Thymus (tissue), 11 donors: ENCODE measurements around the gene CFAP119. TPM values are rescaled to one million over a fixed set of nuclear protein-coding genes. Genes with fewer than 3 reads are reported as not detected.

ENCODE experiments used
- DNase-seq, 9 donors: peaks; one replicate each; pipeline ENCODE4 v3.0.0-alpha.2; 2013; ENCODE audit warnings: low spot score in 9 of 9, low read depth in 6 of 9, missing footprints in 1 of 9
- H3K27ac ChIP-seq, 2 donors: one replicate each; pipeline ENCODE4 v1.5.1; 2013; ENCODE audit warnings: control low read depth in 1 of 2, low read depth in 1 of 2, low read length in 1 of 2, mild to moderate bottlenecking in 1 of 2, moderate library complexity in 1 of 2
- H3K27me3 ChIP-seq, 2 donors: one replicate each; pipeline ENCODE4 v1.5.1; 2013; ENCODE audit warnings: low read length in 1 of 2; ENCODE audit not compliant: control insufficient read depth in 2 of 2, insufficient read depth in 1 of 2
- H3K36me3 ChIP-seq, 2 donors: one replicate each; pipeline ENCODE4 v1.5.1; 2013; ENCODE audit warnings: low read length in 1 of 2, mild to moderate bottlenecking in 1 of 2, moderate library complexity in 1 of 2; ENCODE audit not compliant: control insufficient read depth in 2 of 2, insufficient read depth in 2 of 2
- H3K4me1 ChIP-seq, 2 donors: one replicate each; pipeline ENCODE4 v1.5.1; 2013; ENCODE audit warnings: low read length in 2 of 2; ENCODE audit not compliant: control insufficient read depth in 2 of 2, insufficient read depth in 2 of 2
- H3K4me3 ChIP-seq, 2 donors: one replicate each; pipeline ENCODE4 v1.5.1; 2013; ENCODE audit warnings: low read length in 2 of 2, control low read depth in 1 of 2, mild to moderate bottlenecking in 1 of 2
- H3K9me3 ChIP-seq, 2 donors: one replicate each; pipeline ENCODE4 v1.5.1; 2013; ENCODE audit warnings: low read length in 1 of 2, mild to moderate bottlenecking in 1 of 2; ENCODE audit not compliant: control insufficient read depth in 2 of 2, insufficient read depth in 1 of 2
- WGBS: extraction: QIAGEN DNeasy Blood & Tissue Kit; methylation state at CpG from one replicate; pipeline ENCODE4 v1.1.7; 2013; 5-methylcytosine and 5-hydroxymethylcytosine counted together
- polyA plus RNA-seq: library from polyadenylated mRNA; stranded (reverse); fragments of 200-250 nt; gene quantifications from one replicate; pipeline ENCODE4 v1.2.3, GENCODE V29; 2013
- total RNA-seq: library from RNA; stranded (reverse); fragments of 120-200 nt; gene quantifications from one replicate; pipeline ENCODE4 v1.2.4, GENCODE V29; 2013
- donor health status: healthy.

The CFAP119 gene
- total and polyA plus RNA-seq, 2 donors = 4.8 to 19.6 TPM

GRCh38 chr16:30737794-30738648 is 23.8 kb downstream of the CFAP119 start:
- H3K27ac ChIP-seq = no peak overlapping the region
- H3K9me3 ChIP-seq = no peaks in the 10 kb centered on the region
- no peak overlapping the region for H3K4me3 ChIP-seq
- DNase-seq = no peak
- H3K4me1 ChIP-seq = no peaks in the 10 kb centered on the region
- whole genome bisulfite sequencing = 98% methylated on average over 25 of the region's 25 CpGs
- H3K36me3 ChIP-seq = peaks cover 72 to 85% of the 10 kb centered on the region in 2 donors
- no peaks in the 10 kb centered on the region for H3K27me3 ChIP-seq

GRCh38 chr16:30736995-30737793 is 24.7 kb downstream of the CFAP119 start:
- Histone ChIP-seq H3K27me3 (no peaks in the 10 kb centered on the region), H3K9me3 (no peaks in the 10 kb centered on the region), H3K4me1 (no peaks in the 10 kb centered on the region), H3K27ac (no peak overlapping the region), H3K4me3 (no peak overlapping the region), H3K36me3 (peaks cover 70 to 86% of the 10 kb centered on the region in 2 donors)
- DNase-seq = no peak
- 99% methylated on average over 17 of the region's 17 CpGs for WGBS

- Histone ChIP-seq H3K4me1 (no peaks in the 10 kb centered on the region), H3K4me3 (no peak overlapping the region), H3K9me3 (no peaks in the 10 kb centered on the region), H3K27ac (no peak overlapping the region), H3K27me3 (no peaks in the 10 kb centered on the region), H3K36me3 (peaks cover 68 to 78% of the 10 kb centered on the region in 2 donors)
- no peak for DNase-seq
- WGBS = 94% methylated on average over 3 of the region's 3 CpGs
These were observed 30.5 kb downstream of the CFAP119 start for GRCh38 chr16:30731411-30731810.

GRCh38 chr16:30728899-30729672 is 32.8 kb downstream of the CFAP119 start:
- Histone ChIP-seq H3K36me3 (peaks cover 68 to 80% of the 10 kb centered on the region in 2 donors), H3K4me3 (no peak overlapping the region), H3K27ac (no peak overlapping the region), H3K27me3 (no peaks in the 10 kb centered on the region), H3K9me3 (no peaks in the 10 kb centered on the region), H3K4me1 (no peaks in the 10 kb centered on the region)
- 95% methylated on average over 17 of the region's 17 CpGs for WGBS
- DNase-seq = no peak

- no peaks in the 10 kb centered on the region for H3K9me3 ChIP-seq
- WGBS = 96% methylated on average over 6 of the region's 6 CpGs
- no peak overlapping the region for H3K4me3 ChIP-seq
- H3K27ac ChIP-seq = no peak overlapping the region
- peaks cover 68 to 80% of the 10 kb centered on the region in 2 donors for H3K36me3 ChIP-seq
- no peaks in the 10 kb centered on the region for H3K27me3 ChIP-seq
- no peaks in the 10 kb centered on the region for H3K4me1 ChIP-seq
- no peak for DNase-seq
These were observed 33.5 kb downstream of the CFAP119 start for GRCh38 chr16:30728321-30728720.

GRCh38 chr16:30725418-30725792 is 36.5 kb downstream of the CFAP119 start:
- WGBS = 97% methylated on average over 3 of the region's 3 CpGs
- Histone ChIP-seq H3K27me3 (no peaks in the 10 kb centered on the region), H3K4me1 (no peaks in the 10 kb centered on the region), H3K36me3 (peaks cover 74 to 85% of the 10 kb centered on the region in 2 donors), H3K9me3 (no peaks in the 10 kb centered on the region), H3K4me3 (no peak overlapping the region), H3K27ac (no peak overlapping the region)
- no peak for DNase-seq

- H3K27me3 ChIP-seq = no peaks in the 10 kb centered on the region
- H3K27ac ChIP-seq = no peak overlapping the region
- H3K36me3 ChIP-seq = peaks cover 78 to 86% of the 10 kb centered on the region in 2 donors
- H3K4me3 ChIP-seq = no peak overlapping the region
- H3K4me1 ChIP-seq = no peaks in the 10 kb centered on the region
- WGBS = 86% methylated on average over 23 of the region's 23 CpGs
- peak in 1 of 9 donors; percentile 14 for DNase-seq
- no peaks in the 10 kb centered on the region for H3K9me3 ChIP-seq
These were observed 37.0 kb downstream of the CFAP119 start for GRCh38 chr16:30724641-30725417.

- H3K4me3 ChIP-seq = no peak overlapping the region
- H3K9me3 ChIP-seq = no peaks in the 10 kb centered on the region
- H3K4me1 ChIP-seq = no peaks in the 10 kb centered on the region
- WGBS = 98% methylated on average over 12 of the region's 12 CpGs
- H3K36me3 ChIP-seq = peaks cover 75 to 82% of the 10 kb centered on the region in 2 donors
- no peak for DNase-seq
- no peak overlapping the region for H3K27ac ChIP-seq
- H3K27me3 ChIP-seq = no peaks in the 10 kb centered on the region
These were observed 38.0 kb downstream of the CFAP119 start for GRCh38 chr16:30723725-30724355.
